HFFc6 (cell line): ENCODE measurements around the gene SORCS2. TPM values are rescaled to one million over a fixed set of nuclear protein-coding genes. Genes with fewer than 3 reads are reported as not detected.

ENCODE experiments used
- DNase-seq: peaks from one replicate; pipeline ENCODE4 v3.0.0-alpha.2; 2018
- H3K27ac Mint-ChIP-seq: 2 replicates; pipeline ENCODE4 v1.8.0; 2020; ENCODE audit warnings: mild to moderate bottlenecking, mixed read lengths
- H3K27me3 Mint-ChIP-seq: 2 replicates; pipeline ENCODE4 v1.8.0; 2021; ENCODE audit warnings: mild to moderate bottlenecking, moderate library complexity, mixed read lengths; ENCODE audit not compliant: insufficient read depth
- H3K36me3 Mint-ChIP-seq: 2 replicates; pipeline ENCODE4 v1.8.0; 2021; ENCODE audit warnings: low read depth, mixed read lengths
- H3K4me1 Mint-ChIP-seq: 2 replicates; pipeline ENCODE4 v1.8.0; 2020; ENCODE audit warnings: low read depth, mixed read lengths
- H3K4me3 Mint-ChIP-seq: 2 replicates; pipeline ENCODE4 v1.8.0; 2020; ENCODE audit warnings: mild to moderate bottlenecking, moderate library complexity, mixed read lengths
- H3K9me3 Mint-ChIP-seq: 2 replicates; pipeline ENCODE4 v1.8.0; 2020; ENCODE audit warnings: mild to moderate bottlenecking, mixed read lengths
- CTCF ChIP-seq: fragments of 200-600 bp; sonication (generic); IDR thresholded peaks from 2 replicates; pipeline ENCODE4 v1.5.0; 2021; ENCODE audit warnings: antibody characterized with exemption, mild to moderate bottlenecking
- total RNA-seq, 6 experiments: library from RNA; stranded (reverse); fragmentation: NEBNext Ultra II Directional; extraction: Animal tissue kit (Norgen Biotek cat#: 25700); gene quantifications; 2 replicates in 1 of 6; 3 replicates in 5 of 6; pipeline ENCODE4 v1.2.3, GENCODE V29; 2021

Gene SORCS2
- total RNA-seq, 6 experiments from 2014 or later, result 0.05 to 0.15 (median 0.12) TPM; not detected in 3

DNA sequence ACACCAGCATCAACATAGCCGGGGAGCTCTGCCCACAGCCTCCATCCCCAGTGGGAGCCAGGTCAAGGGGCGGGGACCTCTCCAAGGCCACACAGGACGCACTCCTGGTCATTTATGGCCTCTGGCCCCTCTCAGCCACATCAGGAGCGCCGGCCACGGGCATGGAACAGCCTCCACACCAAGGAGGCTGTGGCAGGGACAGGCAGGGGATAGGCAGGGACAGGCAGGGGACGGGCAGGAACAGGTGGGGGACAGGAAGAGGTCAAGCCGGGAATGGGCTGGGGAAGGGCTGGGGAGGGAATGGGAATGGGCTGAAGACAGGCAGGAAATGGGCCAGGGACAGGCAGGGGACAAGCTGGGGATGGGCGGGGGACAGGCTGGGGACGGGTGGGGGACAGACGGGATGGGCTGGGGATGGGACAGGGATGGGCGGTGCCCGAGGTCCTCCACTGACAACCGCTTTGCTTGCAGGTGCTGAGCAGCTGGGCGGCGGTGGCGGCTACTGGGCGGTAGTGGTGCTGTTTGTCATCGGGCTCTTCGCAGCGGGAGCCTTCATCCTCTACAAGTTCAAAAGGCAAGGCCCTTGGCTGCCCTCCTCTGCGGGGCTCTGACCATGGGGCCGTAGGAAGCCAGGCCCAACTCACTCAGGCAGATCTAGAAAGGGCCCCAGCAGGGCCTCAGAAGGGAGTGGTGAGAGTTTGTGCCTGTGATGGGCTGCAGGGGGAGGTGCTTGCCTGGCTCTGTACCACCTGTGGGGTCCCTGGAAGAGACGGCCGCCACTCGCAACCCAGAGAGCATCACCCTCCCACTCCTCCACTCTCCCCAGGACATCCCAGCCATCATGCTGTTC lies 541.7 kb downstream of the SORCS2 start:
- Mint-ChIP-seq H3K4me3 (no peak overlapping the region), H3K27ac (no peak overlapping the region), H3K4me1 (no peaks in the 10 kb centered on the region), H3K27me3 (peaks cover 9% of the 10 kb centered on the region), H3K9me3 (no peaks in the 10 kb centered on the region), H3K36me3 (no peaks in the 10 kb centered on the region)
- no peak for DNase-seq
- TF ChIP-seq CTCF, result no peak

- Mint-ChIP-seq H3K4me1 (no peaks in the 10 kb centered on the region), H3K4me3 (no peak overlapping the region), H3K9me3 (no peaks in the 10 kb centered on the region), H3K27me3 (peaks cover 9% of the 10 kb centered on the region), H3K27ac (no peak overlapping the region), H3K36me3 (no peaks in the 10 kb centered on the region)
- no peak for TF ChIP-seq CTCF
- no peak for DNase-seq
These were observed 542.4 kb downstream of the SORCS2 start for GRCh38 chr4:7734651-7735260.

- peaks cover 9% of the 10 kb centered on the region for H3K27me3 Mint-ChIP-seq
- no peak for TF ChIP-seq CTCF
- no peaks in the 10 kb centered on the region for H3K36me3 Mint-ChIP-seq
- no peak overlapping the region for H3K4me3 Mint-ChIP-seq
- no peak overlapping the region for H3K27ac Mint-ChIP-seq
- no peaks in the 10 kb centered on the region for H3K4me1 Mint-ChIP-seq
- no peaks in the 10 kb centered on the region for H3K9me3 Mint-ChIP-seq
- DNase-seq, result no peak
These were observed 543.1 kb downstream of the SORCS2 start for GRCh38 chr4:7735395-7735794.

DNA sequence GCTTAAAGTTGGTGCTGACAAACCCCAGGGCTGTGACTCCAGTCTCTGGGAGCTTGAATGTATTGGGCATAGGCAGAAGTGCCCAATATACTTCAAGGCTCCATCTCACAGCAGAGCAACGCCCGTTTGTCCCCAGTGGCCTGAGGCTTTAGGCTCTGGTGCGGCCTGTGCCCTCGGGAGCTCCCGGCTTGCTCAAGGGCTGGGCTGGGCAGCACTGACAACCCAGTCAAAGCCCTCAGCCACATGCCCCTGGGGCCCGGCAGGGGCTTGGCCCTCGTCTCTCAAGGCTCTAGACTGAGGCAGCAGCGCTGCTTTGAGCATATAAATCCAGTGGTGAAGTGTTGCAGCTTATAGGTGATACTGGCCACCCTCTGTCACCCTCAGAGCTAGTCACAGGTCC lies 543.6 kb downstream of the SORCS2 start:
- DNase-seq, result no peak
- no peaks in the 10 kb centered on the region for H3K9me3 Mint-ChIP-seq
- TF ChIP-seq CTCF, result no peak
- no peak overlapping the region for H3K4me3 Mint-ChIP-seq
- no peaks in the 10 kb centered on the region for H3K4me1 Mint-ChIP-seq
- no peak overlapping the region for H3K27ac Mint-ChIP-seq
- H3K36me3 Mint-ChIP-seq, result no peaks in the 10 kb centered on the region
- H3K27me3 Mint-ChIP-seq, result peaks cover 9% of the 10 kb centered on the region

GRCh38 chr4:7736436-7737267 lies 544.3 kb downstream of the SORCS2 start:
- H3K9me3 Mint-ChIP-seq, result no peaks in the 10 kb centered on the region
- no peak overlapping the region for H3K27ac Mint-ChIP-seq
- DNase-seq, result no peak
- no peaks in the 10 kb centered on the region for H3K36me3 Mint-ChIP-seq
- H3K4me1 Mint-ChIP-seq, result no peaks in the 10 kb centered on the region
- H3K27me3 Mint-ChIP-seq, result peaks cover 9% of the 10 kb centered on the region
- TF ChIP-seq CTCF, result no peak
- H3K4me3 Mint-ChIP-seq, result no peak overlapping the region
